ENCODE measurements around the gene EDNRB.
"Not testable (repeated sequence)": the region's sequence is repeated elsewhere in the genome, so short reads cannot be mapped to it uniquely, and the experiment has no call there.

Gene EDNRB

DNA sequence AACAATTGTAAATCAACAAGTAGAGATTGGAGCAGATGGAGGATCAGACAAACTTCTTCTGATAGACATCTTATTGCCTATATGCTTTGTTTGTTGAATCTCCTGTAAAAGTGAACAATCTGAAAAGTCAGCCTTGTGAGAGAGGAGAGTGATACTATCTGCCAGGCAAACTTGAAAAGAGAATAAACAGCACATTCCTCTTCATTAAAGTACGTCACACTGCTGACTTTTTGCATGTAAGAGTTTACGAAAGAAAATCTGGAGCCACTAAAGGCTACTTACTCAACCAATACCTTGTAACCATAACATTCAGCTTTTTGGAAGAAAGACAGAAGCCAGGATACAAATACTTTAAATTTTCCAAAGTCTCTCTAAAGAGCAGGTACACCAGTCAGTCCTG, 42.5 kb downstream of the EDNRB start:
- H3K9me3 Mint-ChIP-seq = no peaks in the 10 kb centered on the region

DNA sequence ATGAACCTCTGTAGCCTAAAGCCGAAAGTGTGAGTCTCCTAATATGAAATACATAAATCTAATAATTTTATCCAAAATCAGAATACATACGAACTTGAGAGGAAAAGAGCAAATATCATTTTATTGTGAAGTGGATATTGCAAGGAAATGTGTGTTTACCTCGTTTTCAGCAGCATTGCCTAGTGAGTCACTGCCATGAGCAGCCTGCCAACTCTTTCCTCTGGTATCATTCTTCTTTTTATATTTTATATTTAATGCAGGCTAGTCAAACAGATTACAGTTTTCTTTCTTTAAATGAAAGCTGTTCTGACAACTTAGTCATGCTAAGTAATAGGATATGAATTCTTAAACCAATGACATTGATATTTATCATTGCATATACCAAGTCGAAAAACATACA, 44.2 kb downstream of the EDNRB start:
- no peak overlapping the region for H3K27ac Mint-ChIP-seq
- no peaks in the 10 kb centered on the region for H3K36me3 Mint-ChIP-seq (ENCODE audit: low read depth)
- H3K4me1 Mint-ChIP-seq (ENCODE audit: low read depth) = no peaks in the 10 kb centered on the region
- H3K9me3 Mint-ChIP-seq = no peaks in the 10 kb centered on the region
- H3K27me3 Mint-ChIP-seq = peaks cover 6% of the 10 kb centered on the region
- no peak overlapping the region for H3K4me3 Mint-ChIP-seq

More for the DNA sequence above, 42.5 kb downstream of the EDNRB start:
- Mint-ChIP-seq H3K36me3 (ENCODE audit: low read depth) (no peaks in the 10 kb centered on the region), H3K27me3 (peaks cover 6% of the 10 kb centered on the region), H3K4me3 (no peak overlapping the region), H3K27ac (no peak overlapping the region), H3K4me1 (ENCODE audit: low read depth) (no peaks in the 10 kb centered on the region)

DNA sequence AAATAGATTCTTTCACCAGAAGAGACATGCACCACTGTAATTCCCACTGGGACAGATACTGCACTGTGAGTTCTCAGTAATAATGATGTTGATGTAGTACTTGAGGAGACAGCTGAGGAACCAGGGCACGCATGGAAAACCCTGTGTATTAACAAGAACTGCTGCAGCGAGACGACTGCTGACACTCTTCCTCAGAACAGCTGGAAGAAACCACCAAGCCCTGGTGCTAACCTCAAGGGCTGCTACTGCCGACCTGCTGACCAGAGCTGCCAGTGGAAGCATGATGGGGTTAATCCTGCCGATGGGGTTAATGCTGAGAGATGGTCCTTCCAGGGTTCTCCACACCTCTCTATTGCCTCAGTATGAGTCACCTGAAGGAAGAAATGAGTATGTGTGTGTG, 45.6 kb downstream of the EDNRB start:
- Mint-ChIP-seq H3K36me3 (ENCODE audit: low read depth) (no peaks in the 10 kb centered on the region), H3K9me3 (peaks cover 7% of the 10 kb centered on the region), H3K4me3 (no peak overlapping the region), H3K27me3 (peaks cover 11% of the 10 kb centered on the region), H3K4me1 (ENCODE audit: low read depth) (peaks cover 4% of the 10 kb centered on the region), H3K27ac (no peak overlapping the region)

- H3K36me3 Mint-ChIP-seq (ENCODE audit: low read depth) = no peaks in the 10 kb centered on the region
- H3K4me3 Mint-ChIP-seq = no peak overlapping the region
- peaks cover 12% of the 10 kb centered on the region for H3K9me3 Mint-ChIP-seq
- H3K4me1 Mint-ChIP-seq (ENCODE audit: low read depth) = peaks cover 4% of the 10 kb centered on the region
- H3K27ac Mint-ChIP-seq = no peak overlapping the region
- H3K27me3 Mint-ChIP-seq = peaks cover 11% of the 10 kb centered on the region
Measured at GRCh38 chr13:77871596-77871995, 47.0 kb downstream of the EDNRB start.

GRCh38 chr13:77868717-77869116, 49.9 kb downstream of the EDNRB start:
- H3K4me3 Mint-ChIP-seq = no peak overlapping the region
- no peak overlapping the region for H3K27ac Mint-ChIP-seq
- peaks cover 4% of the 10 kb centered on the region for H3K4me1 Mint-ChIP-seq (ENCODE audit: low read depth)
- H3K9me3 Mint-ChIP-seq = peaks cover 12% of the 10 kb centered on the region
- peaks cover 12% of the 10 kb centered on the region for H3K27me3 Mint-ChIP-seq
- no peaks in the 10 kb centered on the region for H3K36me3 Mint-ChIP-seq (ENCODE audit: low read depth)

GRCh38 chr13:77866971-77867370, 51.7 kb downstream of the EDNRB start:
- H3K4me1 Mint-ChIP-seq (ENCODE audit: low read depth) = peaks cover 4% of the 10 kb centered on the region
- no peak overlapping the region for H3K4me3 Mint-ChIP-seq
- H3K36me3 Mint-ChIP-seq (ENCODE audit: low read depth) = no peaks in the 10 kb centered on the region
- no peak overlapping the region for H3K27ac Mint-ChIP-seq
- peaks cover 19% of the 10 kb centered on the region for H3K27me3 Mint-ChIP-seq
- peaks cover 12% of the 10 kb centered on the region for H3K9me3 Mint-ChIP-seq

DNA sequence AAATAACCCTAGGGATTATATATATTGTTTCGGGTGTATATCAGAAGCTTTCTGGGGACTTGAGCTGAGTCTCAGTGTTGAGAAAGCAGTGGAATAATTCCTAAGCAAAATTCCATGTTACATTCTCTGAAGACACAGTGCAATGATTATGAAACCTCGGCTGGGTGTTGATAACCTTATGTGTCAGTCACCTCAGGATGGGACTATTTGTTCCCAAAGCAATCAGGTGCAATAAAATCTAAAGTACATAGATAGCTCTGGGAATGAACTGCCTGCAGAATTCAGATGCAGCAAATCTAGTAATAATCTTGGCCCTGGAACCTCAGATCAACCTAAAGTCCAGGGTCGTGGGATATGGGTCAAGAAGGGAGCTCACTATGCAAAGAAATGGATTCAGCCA, 53.0 kb downstream of the EDNRB start:
- Mint-ChIP-seq H3K27ac (no peak overlapping the region), H3K4me1 (ENCODE audit: low read depth) (peaks cover 4% of the 10 kb centered on the region), H3K4me3 (no peak overlapping the region), H3K9me3 (peaks cover 12% of the 10 kb centered on the region), H3K27me3 (peaks cover 22% of the 10 kb centered on the region), H3K36me3 (ENCODE audit: low read depth) (no peaks in the 10 kb centered on the region)

- H3K9me3 Mint-ChIP-seq = peaks cover 7% of the 10 kb centered on the region
- H3K4me3 Mint-ChIP-seq = no peak overlapping the region
- H3K27me3 Mint-ChIP-seq = peaks cover 17% of the 10 kb centered on the region
- H3K4me1 Mint-ChIP-seq (ENCODE audit: low read depth) = no peaks in the 10 kb centered on the region
- H3K27ac Mint-ChIP-seq = no peak overlapping the region
- H3K36me3 Mint-ChIP-seq (ENCODE audit: low read depth) = no peaks in the 10 kb centered on the region
Measured at GRCh38 chr13:77863144-77863543, 55.5 kb downstream of the EDNRB start.

GRCh38 chr13:77861741-77862140, 56.9 kb downstream of the EDNRB start:
- Mint-ChIP-seq H3K9me3 (no peaks in the 10 kb centered on the region), H3K4me1 (ENCODE audit: low read depth) (no peaks in the 10 kb centered on the region), H3K27ac (no peak overlapping the region), H3K36me3 (ENCODE audit: low read depth) (no peaks in the 10 kb centered on the region), H3K27me3 (peaks cover 17% of the 10 kb centered on the region), H3K4me3 (no peak overlapping the region)

GRCh38 chr13:77860507-77860981, 58.1 kb downstream of the EDNRB start:
- no peak overlapping the region for H3K27ac Mint-ChIP-seq
- H3K36me3 Mint-ChIP-seq (ENCODE audit: low read depth) = no peaks in the 10 kb centered on the region
- no peaks in the 10 kb centered on the region for H3K9me3 Mint-ChIP-seq
- no peaks in the 10 kb centered on the region for H3K4me1 Mint-ChIP-seq (ENCODE audit: low read depth)
- H3K4me3 Mint-ChIP-seq = no peak overlapping the region
- peaks cover 15% of the 10 kb centered on the region for H3K27me3 Mint-ChIP-seq

DNA sequence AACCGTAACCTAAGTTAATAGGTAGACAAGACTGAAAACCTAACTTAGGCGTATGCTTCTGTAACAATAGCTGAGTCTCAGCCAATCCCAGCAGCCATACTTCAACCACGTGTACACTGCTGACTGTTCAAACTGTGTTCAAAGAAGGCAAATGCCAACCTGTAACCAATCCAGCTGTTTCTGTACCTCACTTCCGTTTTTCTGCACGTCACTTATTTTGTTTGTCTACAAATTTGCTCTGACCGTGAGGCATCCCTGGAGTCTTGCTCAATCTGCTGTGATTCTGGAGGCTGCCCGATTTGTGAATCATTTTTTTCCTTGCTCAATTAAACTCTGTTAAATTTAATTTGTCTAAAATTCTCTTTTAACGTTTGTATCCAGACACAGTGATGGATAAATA, 59.2 kb downstream of the EDNRB start:
- no peak overlapping the region for H3K27ac Mint-ChIP-seq
- H3K4me3 Mint-ChIP-seq = no peak overlapping the region
- H3K27me3 Mint-ChIP-seq = peaks cover 15% of the 10 kb centered on the region
- no peaks in the 10 kb centered on the region for H3K36me3 Mint-ChIP-seq (ENCODE audit: low read depth)
- H3K4me1 Mint-ChIP-seq (ENCODE audit: low read depth) = no peaks in the 10 kb centered on the region
- no peaks in the 10 kb centered on the region for H3K9me3 Mint-ChIP-seq

- H3K27ac Mint-ChIP-seq = no peak overlapping the region
- H3K4me1 Mint-ChIP-seq (ENCODE audit: low read depth) = no peaks in the 10 kb centered on the region
- no peaks in the 10 kb centered on the region for H3K36me3 Mint-ChIP-seq (ENCODE audit: low read depth)
- no peaks in the 10 kb centered on the region for H3K9me3 Mint-ChIP-seq
- peaks cover 3% of the 10 kb centered on the region for H3K27me3 Mint-ChIP-seq
- no peak overlapping the region for H3K4me3 Mint-ChIP-seq
Measured at GRCh38 chr13:77857531-77858209, 61.0 kb downstream of the EDNRB start.

DNA sequence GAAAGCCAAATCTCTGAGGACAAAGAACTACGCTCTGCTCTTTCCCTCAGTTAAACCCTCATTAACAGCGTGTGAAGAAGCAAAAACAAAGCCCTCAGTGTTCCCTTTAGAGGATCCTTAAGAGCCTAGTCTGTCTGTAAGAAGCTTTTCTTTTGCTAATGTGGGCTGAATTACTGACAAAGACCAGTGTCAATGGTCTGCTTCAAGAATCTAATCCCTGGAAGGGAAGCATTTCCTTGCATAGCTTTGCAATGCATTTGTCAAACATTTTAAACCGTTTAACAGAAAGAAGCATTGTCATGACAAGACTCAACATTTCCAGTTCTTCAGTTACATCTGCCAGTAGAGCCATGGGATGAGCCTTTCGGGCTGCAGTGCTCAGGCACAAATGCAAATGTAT, 64.9 kb downstream of the EDNRB start:
- no peaks in the 10 kb centered on the region for H3K27me3 Mint-ChIP-seq
- no peaks in the 10 kb centered on the region for H3K36me3 Mint-ChIP-seq (ENCODE audit: low read depth)
- H3K4me1 Mint-ChIP-seq (ENCODE audit: low read depth) = no peaks in the 10 kb centered on the region
- no peak overlapping the region for H3K27ac Mint-ChIP-seq
- no peak overlapping the region for H3K4me3 Mint-ChIP-seq
- H3K9me3 Mint-ChIP-seq = no peaks in the 10 kb centered on the region

- H3K36me3 Mint-ChIP-seq (ENCODE audit: low read depth); H3K27me3 Mint-ChIP-seq; H3K27ac Mint-ChIP-seq; H3K4me1 Mint-ChIP-seq (ENCODE audit: low read depth); H3K9me3 Mint-ChIP-seq; H3K4me3 Mint-ChIP-seq: not testable (repeated sequence)
Measured at GRCh38 chr13:77848050-77848449, 70.6 kb downstream of the EDNRB start.

GRCh38 chr13:77846173-77846572, 72.5 kb downstream of the EDNRB start:
- Mint-ChIP-seq H3K4me3 (no peak overlapping the region), H3K4me1 (ENCODE audit: low read depth) (no peaks in the 10 kb centered on the region), H3K27ac (no peak overlapping the region), H3K9me3 (no peaks in the 10 kb centered on the region), H3K36me3 (ENCODE audit: low read depth) (no peaks in the 10 kb centered on the region), H3K27me3 (no peaks in the 10 kb centered on the region)

All from stimulated activated naive CD8-positive, alpha-beta T cell treated with anti-CD3 and anti-CD28 coated beads, Interleukin-15, Interleukin-2, amounts not matched to agents 100 ng/mL and 50 ng/mL, for 24 hours (primary cell).